ENCODE data around the gene CDH4. TPM values are rescaled to one million over a fixed set of nuclear protein-coding genes. Genes with fewer than 3 reads are reported as not detected.

The CDH4 gene
- total and polyA plus RNA-seq, 4 donors: 5.8 to 24.1 (median 17.1) TPM

GRCh38 chr20:61328911-61329558, 77.0 kb downstream of the CDH4 start:
- H3K27me3 ChIP-seq (ENCODE audit: control insufficient read depth, insufficient read depth, low read length): no peaks in the 10 kb centered on the region
- no peak for DNase-seq (ENCODE audit: low read depth in 4 of 6, low spot score in 6 of 6)
- no peak overlapping the region for H3K27ac ChIP-seq (ENCODE audit: low read depth, low read length)
- no peaks in the 10 kb centered on the region for H3K9me3 ChIP-seq (ENCODE audit: control insufficient read depth, insufficient read depth, low read length)
- 82% methylated on average over 12 of the region's 17 CpGs for WGBS (ENCODE audit: insufficient coverage)
- no peak overlapping the region for H3K4me3 ChIP-seq (ENCODE audit: low read depth, low read length)
- peaks cover 7% of the 10 kb centered on the region for H3K4me1 ChIP-seq (ENCODE audit: control insufficient read depth, insufficient read depth, low read length)
- H3K36me3 ChIP-seq (ENCODE audit: control insufficient read depth, insufficient read depth, low read length): peaks cover 2% of the 10 kb centered on the region

- no peak overlapping the region for H3K27ac ChIP-seq (ENCODE audit: low read depth, low read length)
- H3K36me3 ChIP-seq (ENCODE audit: control insufficient read depth, insufficient read depth, low read length): peaks cover 2% of the 10 kb centered on the region
- no peaks in the 10 kb centered on the region for H3K27me3 ChIP-seq (ENCODE audit: control insufficient read depth, insufficient read depth, low read length)
- 87% methylated on average over 8 of the region's 14 CpGs for WGBS (ENCODE audit: insufficient coverage)
- H3K9me3 ChIP-seq (ENCODE audit: control insufficient read depth, insufficient read depth, low read length): no peaks in the 10 kb centered on the region
- H3K4me1 ChIP-seq (ENCODE audit: control insufficient read depth, insufficient read depth, low read length): peaks cover 7% of the 10 kb centered on the region
- no peak for DNase-seq (ENCODE audit: low read depth in 4 of 6, low spot score in 6 of 6)
- H3K4me3 ChIP-seq (ENCODE audit: low read depth, low read length): no peak overlapping the region
Observed at GRCh38 chr20:61330441-61330840, 78.4 kb downstream of the CDH4 start.

GRCh38 chr20:61331543-61331942, 79.5 kb downstream of the CDH4 start:
- no peaks in the 10 kb centered on the region for H3K27me3 ChIP-seq (ENCODE audit: control insufficient read depth, insufficient read depth, low read length)
- peaks cover 7% of the 10 kb centered on the region for H3K4me1 ChIP-seq (ENCODE audit: control insufficient read depth, insufficient read depth, low read length)
- H3K9me3 ChIP-seq (ENCODE audit: control insufficient read depth, insufficient read depth, low read length): no peaks in the 10 kb centered on the region
- no peak overlapping the region for H3K27ac ChIP-seq (ENCODE audit: low read depth, low read length)
- 88% methylated on average over 11 of the region's 11 CpGs for WGBS (ENCODE audit: insufficient coverage)
- DNase-seq (ENCODE audit: low read depth in 4 of 6, low spot score in 6 of 6): no peak
- H3K36me3 ChIP-seq (ENCODE audit: control insufficient read depth, insufficient read depth, low read length): peaks cover 2% of the 10 kb centered on the region
- H3K4me3 ChIP-seq (ENCODE audit: low read depth, low read length): no peak overlapping the region

GRCh38 chr20:61332016-61332975, 80.2 kb downstream of the CDH4 start:
- no peaks in the 10 kb centered on the region for H3K9me3 ChIP-seq (ENCODE audit: control insufficient read depth, insufficient read depth, low read length)
- H3K36me3 ChIP-seq (ENCODE audit: control insufficient read depth, insufficient read depth, low read length): peaks cover 2% of the 10 kb centered on the region
- no peak for DNase-seq (ENCODE audit: low read depth in 4 of 6, low spot score in 6 of 6)
- peaks cover 7% of the 10 kb centered on the region for H3K4me1 ChIP-seq (ENCODE audit: control insufficient read depth, insufficient read depth, low read length)
- H3K4me3 ChIP-seq (ENCODE audit: low read depth, low read length): no peak overlapping the region
- 67% methylated on average over 21 of the region's 22 CpGs for WGBS (ENCODE audit: insufficient coverage)
- H3K27ac ChIP-seq (ENCODE audit: low read depth, low read length): no peak overlapping the region
- no peaks in the 10 kb centered on the region for H3K27me3 ChIP-seq (ENCODE audit: control insufficient read depth, insufficient read depth, low read length)

- no peaks in the 10 kb centered on the region for H3K9me3 ChIP-seq (ENCODE audit: control insufficient read depth, insufficient read depth, low read length)
- no peak overlapping the region for H3K4me3 ChIP-seq (ENCODE audit: low read depth, low read length)
- H3K27ac ChIP-seq (ENCODE audit: low read depth, low read length): no peak overlapping the region
- WGBS (ENCODE audit: insufficient coverage): 79% methylated on average over 9 of the region's 9 CpGs
- DNase-seq (ENCODE audit: low read depth in 4 of 6, low spot score in 6 of 6): no peak
- H3K27me3 ChIP-seq (ENCODE audit: control insufficient read depth, insufficient read depth, low read length): no peaks in the 10 kb centered on the region
- peaks cover 7% of the 10 kb centered on the region for H3K4me1 ChIP-seq (ENCODE audit: control insufficient read depth, insufficient read depth, low read length)
- peaks cover 2% of the 10 kb centered on the region for H3K36me3 ChIP-seq (ENCODE audit: control insufficient read depth, insufficient read depth, low read length)
Observed at GRCh38 chr20:61333484-61334108, 81.5 kb downstream of the CDH4 start.

GRCh38 chr20:61340157-61340556, 88.1 kb downstream of the CDH4 start:
- Histone ChIP-seq H3K4me1 (ENCODE audit: control insufficient read depth, insufficient read depth, low read length) (no peaks in the 10 kb centered on the region), H3K36me3 (ENCODE audit: control insufficient read depth, insufficient read depth, low read length) (no peaks in the 10 kb centered on the region), H3K27me3 (ENCODE audit: control insufficient read depth, insufficient read depth, low read length) (no peaks in the 10 kb centered on the region), H3K27ac (ENCODE audit: low read depth, low read length) (no peak overlapping the region), H3K9me3 (ENCODE audit: control insufficient read depth, insufficient read depth, low read length) (peaks cover 3% of the 10 kb centered on the region), H3K4me3 (ENCODE audit: low read depth, low read length) (no peak overlapping the region)
- no peak for DNase-seq (ENCODE audit: low read depth in 4 of 6, low spot score in 6 of 6)
- 68% methylated on average over 5 of the region's 5 CpGs for WGBS (ENCODE audit: insufficient coverage)

- Histone ChIP-seq H3K27me3 (ENCODE audit: control insufficient read depth, insufficient read depth, low read length) (no peaks in the 10 kb centered on the region), H3K9me3 (ENCODE audit: control insufficient read depth, insufficient read depth, low read length) (peaks cover 3% of the 10 kb centered on the region), H3K27ac (ENCODE audit: low read depth, low read length) (no peak overlapping the region), H3K4me1 (ENCODE audit: control insufficient read depth, insufficient read depth, low read length) (no peaks in the 10 kb centered on the region), H3K36me3 (ENCODE audit: control insufficient read depth, insufficient read depth, low read length) (no peaks in the 10 kb centered on the region), H3K4me3 (ENCODE audit: low read depth, low read length) (no peak overlapping the region)
- DNase-seq (ENCODE audit: low read depth in 4 of 6, low spot score in 6 of 6): no peak
- WGBS (ENCODE audit: insufficient coverage): 88% methylated on average over 5 of the region's 5 CpGs
Observed at GRCh38 chr20:61341605-61342004, 89.5 kb downstream of the CDH4 start.

- H3K27ac ChIP-seq (ENCODE audit: low read depth, low read length): no peak overlapping the region
- H3K4me1 ChIP-seq (ENCODE audit: control insufficient read depth, insufficient read depth, low read length): peaks cover 1% of the 10 kb centered on the region
- 89% methylated on average over 9 of the region's 9 CpGs for WGBS (ENCODE audit: insufficient coverage)
- H3K36me3 ChIP-seq (ENCODE audit: control insufficient read depth, insufficient read depth, low read length): no peaks in the 10 kb centered on the region
- no peak for DNase-seq (ENCODE audit: low read depth in 4 of 6, low spot score in 6 of 6)
- peaks cover 3% of the 10 kb centered on the region for H3K9me3 ChIP-seq (ENCODE audit: control insufficient read depth, insufficient read depth, low read length)
- H3K4me3 ChIP-seq (ENCODE audit: low read depth, low read length): no peak overlapping the region
- H3K27me3 ChIP-seq (ENCODE audit: control insufficient read depth, insufficient read depth, low read length): no peaks in the 10 kb centered on the region
Observed at GRCh38 chr20:61343934-61344333, 91.9 kb downstream of the CDH4 start.

GRCh38 chr20:61345656-61346055, 93.6 kb downstream of the CDH4 start:
- Histone ChIP-seq H3K9me3 (ENCODE audit: control insufficient read depth, insufficient read depth, low read length) (peaks cover 3% of the 10 kb centered on the region), H3K4me1 (ENCODE audit: control insufficient read depth, insufficient read depth, low read length) (peaks cover 10% of the 10 kb centered on the region), H3K36me3 (ENCODE audit: control insufficient read depth, insufficient read depth, low read length) (no peaks in the 10 kb centered on the region), H3K4me3 (ENCODE audit: low read depth, low read length) (no peak overlapping the region), H3K27me3 (ENCODE audit: control insufficient read depth, insufficient read depth, low read length) (no peaks in the 10 kb centered on the region), H3K27ac (ENCODE audit: low read depth, low read length) (no peak overlapping the region)
- WGBS (ENCODE audit: insufficient coverage): 75% methylated on average over 8 of the region's 8 CpGs
- no peak for DNase-seq (ENCODE audit: low read depth in 4 of 6, low spot score in 6 of 6)
